ENCODE data around the gene ATG16L1.

Gene ATG16L1

DNA sequence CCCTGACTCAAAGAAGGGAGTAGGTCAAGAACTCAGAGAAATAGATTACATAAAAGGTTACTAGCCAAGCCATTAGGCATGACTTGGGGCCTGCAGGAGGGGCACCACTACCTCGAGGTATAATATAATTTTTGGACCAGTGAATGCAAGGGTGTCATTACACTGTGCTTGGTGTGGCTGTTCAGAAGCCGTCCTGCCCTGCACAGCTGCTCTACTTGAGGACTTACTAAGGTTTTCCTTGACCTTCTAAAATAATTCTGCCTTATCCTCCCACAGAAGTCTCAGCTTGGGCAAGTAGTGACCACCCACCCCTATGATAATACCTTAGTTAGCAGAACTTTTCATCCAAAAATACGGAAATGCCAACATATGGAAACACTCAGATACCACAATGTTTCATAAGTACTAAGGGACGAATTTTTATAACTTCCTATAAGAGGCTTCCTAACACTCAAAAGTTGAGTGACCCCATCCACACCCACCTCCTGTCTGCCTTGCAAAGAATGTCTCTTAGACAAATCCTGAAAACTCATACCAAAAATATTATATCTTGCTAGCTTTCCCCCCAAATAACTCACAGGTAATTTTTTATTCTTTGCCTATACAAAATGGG is 17.7 kb upstream of the ATG16L1 start:
- TF ChIP-seq, protein P1, sequence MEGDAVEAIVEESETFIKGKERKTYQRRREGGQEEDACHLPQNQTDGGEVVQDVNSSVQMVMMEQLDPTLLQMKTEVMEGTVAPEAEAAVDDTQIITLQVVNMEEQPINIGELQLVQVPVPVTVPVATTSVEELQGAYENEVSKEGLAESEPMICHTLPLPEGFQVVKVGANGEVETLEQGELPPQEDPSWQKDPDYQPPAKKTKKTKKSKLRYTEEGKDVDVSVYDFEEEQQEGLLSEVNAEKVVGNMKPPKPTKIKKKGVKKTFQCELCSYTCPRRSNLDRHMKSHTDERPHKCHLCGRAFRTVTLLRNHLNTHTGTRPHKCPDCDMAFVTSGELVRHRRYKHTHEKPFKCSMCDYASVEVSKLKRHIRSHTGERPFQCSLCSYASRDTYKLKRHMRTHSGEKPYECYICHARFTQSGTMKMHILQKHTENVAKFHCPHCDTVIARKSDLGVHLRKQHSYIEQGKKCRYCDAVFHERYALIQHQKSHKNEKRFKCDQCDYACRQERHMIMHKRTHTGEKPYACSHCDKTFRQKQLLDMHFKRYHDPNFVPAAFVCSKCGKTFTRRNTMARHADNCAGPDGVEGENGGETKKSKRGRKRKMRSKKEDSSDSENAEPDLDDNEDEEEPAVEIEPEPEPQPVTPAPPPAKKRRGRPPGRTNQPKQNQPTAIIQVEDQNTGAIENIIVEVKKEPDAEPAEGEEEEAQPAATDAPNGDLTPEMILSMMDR (IDR thresholded peaks at IDR 0.05): no peak
- H3K27ac ChIP-seq: no peak overlapping the region

DNA sequence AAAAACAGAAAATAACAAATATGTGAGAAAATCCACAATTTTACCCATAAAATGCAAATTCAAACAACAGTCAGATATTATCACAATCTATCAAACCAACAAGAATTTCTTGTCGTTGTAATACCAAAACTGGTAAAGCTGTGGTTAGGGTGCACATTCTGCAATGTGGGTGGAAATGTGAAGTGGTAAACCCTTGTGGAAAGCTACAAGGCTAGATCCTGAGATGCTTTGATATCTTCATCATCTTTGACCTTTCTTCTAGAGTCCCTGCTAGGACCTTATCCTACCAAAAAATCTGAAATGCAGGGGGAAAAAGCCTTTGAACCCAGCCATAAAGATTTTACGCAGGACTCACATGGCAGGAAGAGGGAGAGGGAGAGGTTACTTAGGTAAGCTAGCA is 17.2 kb upstream of the ATG16L1 start:
- Histone ChIP-seq H2AFZ (no peak overlapping the region), H3K36me3 (ENCODE audit: control insufficient read depth, insufficient read depth, low read length) (no peaks in the 10 kb centered on the region), H3K4me3 (ENCODE audit: low read depth, low read length) (no peak overlapping the region), H3K79me2 (no peaks in the 10 kb centered on the region), H3K9me3 (ENCODE audit: control insufficient read depth, low read length) (no peaks in the 10 kb centered on the region), H3K27ac (no peak overlapping the region), H3K4me2 (ENCODE audit: low read length) (no peak overlapping the region), H3K9ac (no peak overlapping the region), H3K27me3 (ENCODE audit: control insufficient read depth, insufficient read depth, low read length) (no peaks in the 10 kb centered on the region), H3K4me1 (no peaks in the 10 kb centered on the region)
- TF ChIP-seq, protein P1 (IDR thresholded peaks at IDR 0.05): no peak

More for the DNA sequence above, 17.7 kb upstream of the ATG16L1 start:
- H3K4me3 ChIP-seq (ENCODE audit: low read depth, low read length): no peak overlapping the region
- H3K9me3 ChIP-seq (ENCODE audit: control insufficient read depth, low read length): no peaks in the 10 kb centered on the region
- no peak overlapping the region for H3K9ac ChIP-seq
- H3K27me3 ChIP-seq (ENCODE audit: control insufficient read depth, insufficient read depth, low read length): no peaks in the 10 kb centered on the region
- H2AFZ ChIP-seq: no peak overlapping the region
- H3K4me1 ChIP-seq: no peaks in the 10 kb centered on the region
- H3K4me2 ChIP-seq (ENCODE audit: low read length): no peak overlapping the region
- H3K79me2 ChIP-seq: no peaks in the 10 kb centered on the region
- no peaks in the 10 kb centered on the region for H3K36me3 ChIP-seq (ENCODE audit: control insufficient read depth, insufficient read depth, low read length)

- Histone ChIP-seq H3K9me3 (ENCODE audit: control insufficient read depth, low read length) (no peaks in the 10 kb centered on the region), H3K79me2 (no peaks in the 10 kb centered on the region), H3K27me3 (ENCODE audit: control insufficient read depth, insufficient read depth, low read length) (no peaks in the 10 kb centered on the region), H3K4me3 (ENCODE audit: low read depth, low read length) (no peak overlapping the region), H3K4me2 (ENCODE audit: low read length) (no peak overlapping the region), H3K9ac (no peak overlapping the region), H3K4me1 (no peaks in the 10 kb centered on the region), H2AFZ (no peak overlapping the region), H3K27ac (no peak overlapping the region), H3K36me3 (ENCODE audit: control insufficient read depth, insufficient read depth, low read length) (no peaks in the 10 kb centered on the region)
- TF ChIP-seq, protein P1 (IDR thresholded peaks at IDR 0.05): no peak
These were observed 16.5 kb upstream of the ATG16L1 start for GRCh38 chr2:233234996-233235395.

DNA sequence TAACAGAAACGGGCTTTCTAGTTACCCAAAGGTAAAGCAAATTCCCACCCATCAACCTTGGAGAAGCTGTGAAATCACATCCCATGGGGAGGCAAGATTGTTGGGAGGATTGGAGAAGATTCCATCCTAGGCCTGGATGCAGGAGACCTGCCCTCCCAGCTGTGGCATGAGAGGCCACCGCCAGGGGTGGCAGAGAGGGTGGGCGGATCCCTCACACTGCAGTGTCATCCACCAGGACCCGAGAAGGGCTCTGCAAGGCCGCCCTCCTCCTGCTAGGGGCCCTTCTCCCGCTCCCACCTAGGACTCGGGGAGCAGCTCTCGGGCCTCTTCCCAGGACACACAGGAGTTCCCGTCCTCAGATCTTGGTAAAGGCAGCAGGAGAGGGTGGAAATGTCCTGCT is 15.5 kb upstream of the ATG16L1 start:
- Histone ChIP-seq H3K79me2 (no peaks in the 10 kb centered on the region), H3K27ac (no peak overlapping the region), H3K36me3 (ENCODE audit: control insufficient read depth, insufficient read depth, low read length) (no peaks in the 10 kb centered on the region), H3K9ac (no peak overlapping the region), H3K4me1 (no peaks in the 10 kb centered on the region), H3K9me3 (ENCODE audit: control insufficient read depth, low read length) (no peaks in the 10 kb centered on the region), H2AFZ (no peak overlapping the region), H3K4me3 (ENCODE audit: low read depth, low read length) (no peak overlapping the region), H3K27me3 (ENCODE audit: control insufficient read depth, insufficient read depth, low read length) (no peaks in the 10 kb centered on the region), H3K4me2 (ENCODE audit: low read length) (no peak overlapping the region)
- TF ChIP-seq, protein P1 (IDR thresholded peaks at IDR 0.05): no peak

All from parathyroid adenoma (tissue), 2 donors.